NCI-H446 treated with DMSO at 0.1 percent for 48 hours (cell line): ENCODE data around the gene LYPD6.

Experiments used
- DNase-seq: peaks from one replicate; lab custom pipeline; 2025; lab: John Stamatoyannopoulos, UW

LYPD6 gene

GRCh38 chr2:149507974-149508373, 177.6 kb downstream of the LYPD6 start:
- no peak for DNase-seq

GRCh38 chr2:149513461-149513860, 183.1 kb downstream of the LYPD6 start:
- DNase-seq = no peak
